Skin of body (tissue), 2 donors: Measurements from ENCODE around the gene GNG12. TPM values are rescaled to one million over a fixed set of nuclear protein-coding genes. Genes with fewer than 3 reads are reported as not detected.
"Not testable (repeated sequence)": the region's sequence is repeated elsewhere in the genome, so short reads cannot be mapped to it uniquely, and the experiment has no call there.

Experiments
- DNase-seq: peaks from one replicate; lab custom pipeline; 2025; lab: John Stamatoyannopoulos, UW
- total RNA-seq: library from RNA; depleted of rRNA; stranded (reverse); fragments of >200 nt; gene quantifications from one replicate; pipeline ENCODE4 v1.2.3, GENCODE V29; 2014

Gene GNG12
- total RNA-seq, 1 donor from 2014 or later = 97.0 TPM

DNA sequence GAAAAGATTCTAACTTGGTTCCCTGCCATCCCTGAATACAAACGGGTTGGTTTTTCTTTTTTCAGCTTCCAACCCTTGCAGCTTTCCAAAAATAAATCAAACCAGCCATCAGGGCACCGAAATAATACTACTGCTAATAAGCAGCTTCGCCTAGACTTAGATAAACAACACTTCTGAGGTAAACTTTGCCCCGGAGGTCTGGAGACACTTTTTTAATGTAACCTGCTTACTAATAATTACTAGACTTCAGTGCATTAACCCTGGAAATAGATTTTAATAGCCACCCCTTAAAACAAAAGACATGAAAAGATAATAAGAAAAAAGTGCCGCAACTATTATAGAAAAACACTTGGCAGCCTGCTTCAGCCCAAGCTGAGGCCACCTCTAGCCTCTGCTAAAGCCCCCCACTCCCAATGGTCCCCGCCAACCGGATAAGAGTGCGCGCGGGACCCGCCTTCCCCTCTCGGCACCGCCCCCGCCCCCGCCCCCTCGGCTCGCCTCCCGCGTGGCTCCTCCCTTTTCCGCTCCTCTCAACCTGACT, 148.7 kb downstream of the GNG12 start:
- no peak for DNase-seq

DNA sequence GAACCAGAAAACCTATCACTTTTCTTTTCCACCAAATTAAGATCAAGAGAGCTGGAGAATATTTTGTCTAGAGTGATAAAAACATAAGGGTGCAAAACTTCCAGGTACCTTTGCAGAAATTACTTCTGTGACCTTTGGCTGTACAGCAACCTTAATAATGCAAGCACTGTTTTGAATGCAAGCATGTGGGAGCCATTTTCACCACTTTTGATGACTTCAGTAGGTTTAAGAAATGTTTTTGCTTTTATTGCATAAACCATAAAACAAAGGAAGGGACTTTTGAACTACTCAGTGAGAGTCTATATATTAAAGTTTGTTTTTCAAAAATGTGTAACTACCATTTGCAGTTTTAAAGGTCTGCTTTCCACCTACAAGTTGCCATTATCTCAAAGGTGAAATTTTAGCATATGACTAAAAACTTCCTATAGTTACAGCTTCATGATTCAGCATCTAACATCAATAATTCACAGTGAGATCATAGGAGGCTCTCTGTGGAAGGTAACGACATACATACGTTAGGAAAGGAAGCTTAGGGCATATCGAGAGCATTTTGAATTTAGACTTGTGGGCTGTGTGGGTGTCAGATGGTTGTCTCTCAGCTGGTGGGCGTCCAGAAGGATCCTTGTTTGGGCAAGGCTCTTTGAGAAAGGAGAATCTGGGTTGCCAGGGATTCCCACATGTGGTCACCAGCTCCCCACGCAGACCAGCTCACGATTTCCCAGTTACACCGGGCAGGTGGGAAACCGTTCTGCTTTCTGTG, 149.3 kb downstream of the GNG12 start:
- no peak for DNase-seq

DNA sequence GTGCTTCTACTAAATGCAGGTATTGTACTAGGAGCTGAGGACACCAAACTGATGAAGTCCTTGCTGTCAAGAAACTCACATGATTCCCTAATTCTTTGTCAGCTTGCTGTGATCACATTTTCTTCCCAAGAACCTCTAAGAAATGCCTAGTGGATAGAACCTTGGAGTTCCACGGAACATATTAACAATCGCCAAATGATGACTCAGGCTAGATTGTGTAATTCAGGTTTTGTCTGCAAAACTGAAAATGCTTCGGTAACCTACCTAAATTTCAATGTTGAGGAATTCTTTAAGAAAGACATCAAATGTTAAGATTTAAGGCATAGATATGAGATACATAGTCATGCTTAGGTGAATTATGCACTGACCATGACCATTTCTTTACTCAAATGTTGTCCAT, 150.0 kb downstream of the GNG12 start:
- DNase-seq = no peak

DNA sequence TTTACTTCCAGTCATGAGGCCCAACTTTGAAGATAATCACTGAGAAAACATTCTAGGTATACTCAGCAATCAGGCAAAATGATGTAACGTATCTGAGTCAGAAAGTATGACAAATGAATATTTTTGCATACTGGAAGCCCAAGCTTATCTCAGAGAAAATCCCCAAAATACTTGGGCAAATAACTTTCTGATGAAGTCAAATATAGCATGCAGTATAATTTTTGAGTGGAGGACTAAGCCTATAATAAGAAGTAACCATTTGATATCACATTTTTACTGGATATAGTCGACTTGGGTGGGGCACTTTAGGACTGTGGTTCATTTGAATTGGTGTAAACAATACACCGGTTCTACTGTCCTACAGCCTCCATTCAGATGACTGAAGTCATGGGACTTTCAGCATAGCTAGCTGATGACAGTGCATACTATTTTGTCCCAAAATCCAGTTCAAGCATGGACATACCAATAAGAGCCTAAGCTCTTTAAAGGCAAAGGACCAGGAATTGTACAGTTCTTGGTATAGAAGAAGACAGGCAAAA, 150.5 kb downstream of the GNG12 start:
- no peak for DNase-seq

DNA sequence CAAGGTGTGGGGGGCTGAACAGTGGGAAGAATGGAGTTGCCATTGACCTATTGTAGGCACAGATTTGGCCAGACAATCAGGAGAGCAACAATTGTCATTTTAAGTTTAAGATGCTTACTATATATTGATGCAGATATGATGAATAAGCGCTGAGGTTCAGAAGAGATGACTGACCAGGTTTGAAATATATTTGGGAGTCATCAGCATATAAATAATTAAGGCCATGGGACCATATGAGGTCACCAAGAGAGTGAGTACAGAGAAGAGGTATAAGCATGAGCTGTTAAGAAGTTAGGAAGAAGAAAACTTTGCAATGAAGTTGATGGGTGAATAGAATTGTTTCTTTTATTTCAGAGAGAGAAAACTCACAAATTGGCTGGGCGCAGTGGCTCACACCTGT, 152.8 kb downstream of the GNG12 start:
- no peak for DNase-seq

DNA sequence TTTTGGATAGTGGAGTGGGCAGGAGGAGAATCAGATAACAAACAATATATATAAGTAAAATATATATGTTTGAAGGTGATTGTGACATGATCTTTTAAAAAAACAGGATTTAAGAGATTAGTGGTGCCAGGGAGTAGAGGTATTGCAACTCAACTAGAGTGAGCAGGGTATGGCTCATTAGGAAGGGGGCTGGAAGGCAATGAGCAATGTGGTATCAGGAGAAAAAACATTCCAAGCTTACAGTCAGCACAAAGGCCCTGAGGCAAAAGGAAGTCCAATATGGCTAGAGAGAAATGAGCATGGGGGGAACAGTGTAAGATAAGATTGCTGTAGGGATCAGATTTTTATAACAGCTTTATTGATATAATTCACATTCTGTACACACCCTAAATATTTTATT, 153.6 kb downstream of the GNG12 start:
- DNase-seq = no peak

DNA sequence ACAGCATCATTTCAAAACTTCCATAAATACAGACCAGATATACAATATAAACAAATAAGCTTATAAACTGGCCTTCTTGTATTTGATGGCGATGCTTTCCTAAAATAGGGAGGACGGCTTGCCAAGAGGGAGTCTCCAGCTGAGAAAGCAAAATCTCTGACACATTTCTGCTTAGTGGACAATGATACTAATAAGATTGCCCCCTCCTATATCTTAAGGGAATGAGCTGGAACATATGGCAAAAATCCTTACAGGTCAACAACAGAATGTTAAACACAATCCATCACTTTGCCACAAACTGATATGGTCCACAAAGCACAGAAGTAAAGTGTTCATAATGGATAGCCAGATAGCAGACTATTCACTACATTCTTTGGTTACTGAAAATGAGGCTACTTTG, 155.3 kb downstream of the GNG12 start:
- no peak for DNase-seq

DNA sequence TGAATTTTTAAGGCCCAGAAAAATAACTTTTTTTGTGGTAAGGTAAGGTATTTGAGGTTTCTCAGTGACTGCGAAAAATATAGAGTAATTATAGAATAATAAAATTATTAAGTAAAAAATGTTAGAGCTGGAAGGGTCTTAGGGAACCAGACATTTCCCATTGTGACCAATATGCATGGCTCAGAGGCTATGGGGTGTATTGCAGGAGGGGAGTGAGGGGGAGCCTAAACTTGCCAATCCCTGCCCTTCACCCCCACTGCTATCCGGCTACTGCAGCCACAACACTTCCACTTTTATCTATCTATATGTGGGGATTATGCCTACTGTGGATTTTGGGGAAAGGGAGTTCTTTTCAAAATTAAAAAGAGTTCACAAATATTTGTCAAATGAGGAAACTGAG, 155.9 kb downstream of the GNG12 start:
- DNase-seq = no peak

DNA sequence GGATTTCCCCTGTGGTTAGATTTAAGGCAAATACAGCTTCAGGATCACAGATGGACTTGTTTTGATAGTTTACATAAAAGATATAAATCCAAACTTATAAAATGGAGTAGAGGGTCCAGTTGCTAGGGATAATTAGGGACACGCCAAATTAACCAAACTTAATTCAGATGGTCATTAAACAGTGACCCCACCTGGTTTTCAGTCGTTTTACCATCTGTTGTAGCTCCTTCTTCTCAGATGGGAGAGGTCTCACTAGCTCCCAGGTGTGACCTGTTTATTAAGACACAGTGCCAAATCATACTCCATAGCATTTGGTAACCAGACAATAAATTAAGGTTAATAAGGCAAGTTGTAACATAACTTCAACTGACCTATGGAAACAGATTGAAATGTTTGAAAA, 156.3 kb downstream of the GNG12 start:
- DNase-seq = no peak

DNA sequence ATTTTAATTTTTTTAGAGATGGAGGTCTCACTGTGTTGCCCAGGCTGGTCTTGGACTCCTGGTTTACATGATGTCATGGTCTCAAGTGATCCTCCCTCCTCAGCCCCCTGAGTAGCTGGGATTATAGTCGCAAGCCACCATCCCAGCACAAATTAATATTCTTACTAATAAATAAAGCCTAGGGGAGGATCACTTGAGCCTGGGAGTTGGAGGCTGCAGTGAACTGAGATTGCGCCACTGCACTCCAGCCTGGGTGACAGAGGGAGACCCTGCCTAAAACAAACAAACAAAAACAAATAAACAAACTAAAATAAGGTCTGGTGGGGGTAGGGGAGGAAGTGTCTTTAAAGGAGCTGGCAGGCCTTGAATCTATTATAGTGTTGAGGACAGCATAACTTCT, 157.0 kb downstream of the GNG12 start:
- DNase-seq = no peak

DNA sequence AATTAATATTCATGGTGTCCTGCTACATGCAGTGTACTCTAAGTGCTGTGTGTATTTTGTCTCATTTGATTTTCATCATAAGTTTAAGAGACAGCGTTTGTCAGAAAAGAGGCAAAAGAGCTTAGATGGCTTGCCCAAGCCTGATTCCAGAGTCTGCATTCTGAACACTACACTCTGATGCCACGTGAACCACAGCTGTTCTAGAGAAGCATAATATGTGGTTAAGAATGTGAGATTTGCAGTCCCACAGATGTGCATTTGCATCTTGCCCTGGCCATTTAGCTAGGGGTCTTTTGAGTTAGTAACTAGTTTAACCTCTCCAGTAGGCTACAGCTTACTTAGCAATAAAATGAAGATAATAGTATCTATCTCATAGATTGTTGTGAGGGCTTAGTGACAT, 157.5 kb downstream of the GNG12 start:
- peak; percentile 61 for DNase-seq

DNA sequence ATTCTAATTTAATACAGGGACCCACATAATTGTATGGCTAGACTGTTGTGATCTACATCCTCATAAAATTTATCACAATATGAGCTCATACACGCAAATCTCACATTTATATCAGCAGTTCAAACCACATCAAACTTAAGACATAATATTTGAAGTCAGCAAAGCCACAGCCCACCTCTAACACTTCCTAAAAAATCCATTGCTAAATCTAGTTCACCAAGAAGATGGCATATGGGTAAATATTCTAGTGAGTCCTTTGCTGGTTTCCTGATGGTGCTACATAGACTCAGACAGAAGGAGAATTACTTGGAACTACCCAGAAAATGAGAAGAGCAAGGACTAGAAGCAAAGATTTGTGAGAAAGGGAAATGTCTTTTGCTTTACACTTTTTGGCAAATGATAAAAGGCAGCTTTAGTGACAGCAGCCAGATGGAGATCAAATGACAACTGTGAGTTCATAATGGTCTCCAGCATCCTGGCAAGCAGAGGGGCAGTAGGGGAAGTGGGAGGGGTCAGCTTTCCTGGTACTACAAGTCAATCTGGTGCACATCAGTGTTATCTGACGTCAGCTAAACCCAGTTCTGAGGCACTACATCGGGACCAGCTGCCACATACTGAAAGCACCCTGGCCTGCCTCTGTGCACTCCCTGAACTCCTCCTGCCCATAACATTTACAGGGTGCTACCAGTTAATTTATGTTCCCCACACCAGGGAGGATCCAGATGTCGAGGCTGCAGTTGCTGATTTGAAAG, 158.8 kb downstream of the GNG12 start:
- peak; percentile 94 for DNase-seq

DNA sequence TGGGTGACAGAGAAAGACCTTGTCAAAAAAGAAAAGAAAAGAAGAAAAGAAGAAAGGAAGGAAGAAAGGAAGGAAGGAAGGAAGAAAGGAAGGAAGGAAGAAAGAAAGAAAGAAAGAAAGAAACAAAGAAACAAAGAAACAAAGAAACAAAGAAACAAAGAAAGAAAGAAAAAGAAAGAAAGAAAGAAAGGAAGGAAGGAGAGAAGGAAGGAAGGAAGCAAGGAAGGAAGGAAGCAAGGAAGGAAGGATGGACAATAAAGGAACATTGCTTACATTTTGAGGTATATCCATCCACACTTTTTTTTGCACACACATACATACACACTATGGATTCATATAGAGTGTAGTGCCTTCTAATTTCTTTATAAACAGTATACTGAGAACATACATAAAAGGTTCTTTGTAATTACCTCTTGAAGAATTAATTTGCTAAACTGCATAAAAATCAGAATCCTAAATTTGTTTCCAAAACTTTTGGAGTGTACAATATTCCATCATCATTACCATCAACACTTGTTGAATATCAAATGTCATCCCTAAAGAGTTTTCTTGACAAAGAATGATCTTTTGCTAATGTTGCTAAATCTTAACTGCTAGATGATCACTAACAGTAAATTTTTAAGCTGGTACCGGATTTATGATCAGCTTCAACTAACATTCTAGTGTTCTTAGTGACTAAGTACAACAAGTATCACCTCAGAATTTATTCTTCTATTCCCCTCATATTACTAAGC, 159.6 kb downstream of the GNG12 start:
- no peak for DNase-seq

DNA sequence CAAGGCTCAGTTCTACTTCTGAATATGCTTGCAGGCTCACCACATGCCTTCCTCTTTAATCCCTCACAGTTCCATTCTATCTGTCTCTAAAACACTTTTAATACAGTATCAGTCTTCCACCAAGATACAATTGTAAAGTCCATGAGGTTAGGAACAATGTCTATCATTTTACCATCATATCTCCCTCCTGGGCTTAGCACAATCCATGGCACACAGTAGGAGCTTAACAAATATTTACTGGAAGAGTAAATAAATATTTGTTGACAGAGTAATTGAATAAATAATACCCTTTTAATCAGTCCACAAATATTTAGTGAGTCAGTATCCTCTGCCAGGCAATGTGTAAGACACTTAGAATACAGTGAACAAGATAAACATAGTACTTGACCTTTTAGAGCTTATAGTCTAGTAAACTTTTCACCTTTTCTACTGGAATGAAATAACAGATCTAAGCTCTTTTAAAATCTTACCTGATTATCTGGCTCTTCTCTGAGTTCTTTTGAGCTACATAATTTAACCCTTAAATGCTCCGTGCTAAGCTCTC, 160.9 kb downstream of the GNG12 start:
- no peak for DNase-seq

DNA sequence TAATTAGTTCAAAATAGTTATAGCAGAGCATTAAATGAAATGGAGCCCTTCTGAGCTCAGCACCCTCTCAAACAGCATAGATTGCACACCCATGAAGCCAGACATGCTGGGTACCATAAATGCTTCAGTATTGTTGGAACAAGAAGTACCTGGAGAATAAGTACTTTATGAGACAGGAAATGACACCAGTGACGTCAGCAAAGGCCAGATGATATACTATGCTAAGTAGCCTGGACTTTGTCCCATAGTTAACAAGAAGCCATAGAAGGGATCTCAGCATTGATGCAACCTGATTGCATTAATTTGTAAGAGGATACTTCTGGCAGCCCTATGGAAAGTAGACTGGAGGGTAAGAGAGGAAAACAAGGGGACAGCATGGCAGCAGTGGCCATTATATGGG, 164.6 kb downstream of the GNG12 start:
- no peak for DNase-seq

DNA sequence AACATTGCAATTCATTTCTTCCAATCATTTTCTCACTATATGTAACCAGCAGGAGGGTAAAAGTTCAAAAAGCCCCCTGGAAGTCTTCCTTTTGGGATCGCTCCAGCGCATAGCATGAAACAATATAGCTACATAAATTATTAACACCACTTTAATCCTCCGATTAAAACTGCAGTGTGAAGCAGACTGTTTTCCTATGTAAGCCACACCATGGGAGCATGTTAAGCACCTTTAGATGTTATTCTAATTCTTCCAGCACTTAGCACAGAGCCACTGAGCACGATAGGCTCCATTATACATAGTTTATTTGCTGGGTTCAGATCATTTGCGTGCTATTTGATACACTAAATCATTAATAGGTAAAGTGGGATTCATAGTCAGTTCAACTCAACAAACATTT, 166.6 kb downstream of the GNG12 start:
- no peak for DNase-seq

DNA sequence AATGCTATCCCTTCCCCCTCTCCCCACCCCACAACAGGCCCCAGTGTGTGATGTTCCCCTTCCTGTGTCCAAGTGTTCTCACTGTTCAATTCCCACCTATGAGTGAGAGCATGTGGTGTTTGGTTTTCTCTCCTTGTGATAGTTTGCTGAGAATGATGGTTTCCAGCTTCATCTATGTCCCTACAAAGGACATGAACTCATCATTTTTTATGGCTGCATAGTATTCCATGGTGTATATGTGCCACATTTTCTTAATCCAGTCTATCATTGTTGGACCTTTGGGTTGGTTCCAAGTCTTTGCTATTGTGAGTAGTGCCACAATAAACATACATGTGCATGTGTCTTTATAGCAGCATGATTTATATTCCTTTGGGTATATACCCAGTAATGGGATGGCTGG, 168.0 kb downstream of the GNG12 start:
- DNase-seq = not testable (repeated sequence)

DNA sequence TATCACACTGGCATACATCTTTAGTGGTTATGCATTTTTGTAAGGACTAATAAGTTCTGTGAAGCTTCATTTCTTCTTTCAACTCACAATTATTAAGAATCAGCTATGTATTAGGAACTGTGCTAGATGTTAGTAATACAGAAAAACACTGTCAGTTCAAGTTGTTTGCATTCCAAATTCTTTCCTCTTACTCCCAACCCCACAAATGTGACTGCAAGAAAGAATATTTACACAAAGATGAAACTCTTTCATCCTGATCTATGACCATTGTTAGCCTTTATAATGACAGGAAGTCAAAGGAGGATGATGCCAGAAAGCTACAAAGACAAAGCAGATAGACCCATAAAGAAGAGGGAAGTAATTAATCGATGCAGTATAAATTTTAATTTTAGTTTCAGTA, 169.2 kb downstream of the GNG12 start:
- no peak for DNase-seq

DNA sequence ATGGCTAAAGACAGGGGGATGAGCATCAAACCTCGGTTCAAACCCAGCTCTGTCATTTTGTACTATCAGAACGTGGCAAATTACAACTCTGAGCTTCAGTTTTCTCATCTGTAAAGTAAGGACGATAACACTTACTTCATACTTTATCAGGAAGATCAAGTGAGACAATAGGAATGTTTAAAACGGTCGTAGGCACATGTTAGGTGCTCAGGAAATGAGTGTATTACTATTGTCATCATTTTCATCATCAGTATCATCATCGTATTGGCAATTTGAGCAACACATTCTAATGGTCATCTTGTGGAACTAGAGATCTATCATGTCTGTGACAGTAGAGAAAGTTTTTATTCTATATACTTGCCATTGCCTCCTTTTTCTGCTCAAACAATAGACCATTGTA, 170.4 kb downstream of the GNG12 start:
- no peak for DNase-seq

DNA sequence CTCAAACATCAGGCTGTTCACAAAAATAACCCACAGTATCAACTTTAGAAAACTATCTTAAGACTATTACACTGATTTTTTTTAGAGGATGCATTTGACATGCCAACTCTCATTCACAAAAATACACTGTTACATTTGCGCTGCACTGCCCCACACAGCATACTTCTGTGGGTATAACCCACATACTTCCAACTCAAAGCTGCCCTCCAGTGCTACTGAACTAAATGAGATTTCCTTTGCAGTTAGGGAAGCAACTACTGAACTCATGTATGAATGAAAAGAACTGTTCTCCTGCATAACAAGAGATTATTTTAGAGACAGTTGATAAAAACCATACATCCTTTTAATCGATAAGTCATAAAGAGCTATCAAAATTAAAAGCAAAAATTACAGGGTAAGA, 174.0 kb downstream of the GNG12 start:
- DNase-seq = no peak

DNA sequence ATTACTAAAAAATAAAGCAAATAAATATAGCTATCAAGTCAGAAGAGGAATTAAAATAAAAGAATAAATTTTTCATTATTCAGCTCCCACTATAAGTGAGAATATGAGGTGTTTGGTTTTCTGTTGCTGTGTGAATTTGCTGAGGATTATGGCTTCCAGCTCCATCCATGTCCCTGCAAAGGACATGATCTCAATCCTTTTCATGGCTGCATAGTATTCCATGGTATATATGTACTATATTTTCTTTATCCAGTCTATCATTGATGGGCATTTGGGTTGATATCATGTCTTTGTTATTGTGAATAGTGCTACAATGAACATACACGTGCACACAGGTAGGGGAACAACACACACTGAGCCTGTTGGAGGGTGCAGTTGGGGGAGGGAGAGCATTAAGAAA, 176.1 kb downstream of the GNG12 start:
- DNase-seq = not testable (repeated sequence)

DNA sequence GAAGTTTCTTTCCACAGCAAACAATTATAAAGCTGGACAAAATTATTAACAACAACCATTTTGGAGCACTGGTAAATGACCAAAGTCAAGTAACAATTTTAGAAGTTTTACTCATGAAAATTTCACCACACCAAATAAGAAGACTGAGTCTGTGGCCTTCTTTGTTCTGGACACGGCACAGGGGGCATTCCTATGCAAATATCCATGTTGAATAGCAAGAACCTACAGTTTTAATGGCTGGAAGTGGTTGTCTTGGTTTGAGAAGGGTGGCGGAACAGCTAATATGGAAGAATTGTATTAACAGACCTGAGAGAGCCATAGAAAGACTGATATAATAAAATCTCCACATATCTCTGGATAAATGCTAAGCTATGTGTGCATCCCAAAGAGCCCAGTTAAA, 177.7 kb downstream of the GNG12 start:
- DNase-seq = no peak
